Ascending aorta (tissue), 2 donors: Measurements from ENCODE around the gene CALY. TPM values are rescaled to one million over a fixed set of nuclear protein-coding genes. Genes with fewer than 3 reads are reported as not detected.

Source experiments
- DNase-seq, 2 donors: peaks; one replicate each; pipeline ENCODE4 v3.0.0-alpha.2; 2019; ENCODE audit warnings: low spot score in 2 of 2
- H3K27ac ChIP-seq, 2 donors: fragments of 200-600 bp; sonication (generic); one replicate each; pipeline ENCODE4 v1.5.1; 2016 to 2017; ENCODE audit warnings: mild to moderate bottlenecking in 1 of 2
- H3K27me3 ChIP-seq: fragments of 200-600 bp; sonication (generic); one replicate; pipeline ENCODE4 v1.5.1; 2017
- H3K36me3 ChIP-seq, 2 donors: fragments of 200-600 bp; sonication (generic); one replicate each; pipeline ENCODE4 v1.5.1; 2016
- H3K4me1 ChIP-seq, 2 donors: fragments of 200-600 bp; sonication (generic); one replicate each; pipeline ENCODE4 v1.5.1; 2016 to 2017; ENCODE audit warnings: mild to moderate bottlenecking in 1 of 2
- H3K4me3 ChIP-seq, 2 donors: fragments of 200-600 bp; sonication (generic); one replicate each; pipeline ENCODE4 v1.5.1; 2016 to 2017; ENCODE audit warnings: mild to moderate bottlenecking in 1 of 2
- H3K9me3 ChIP-seq, 2 donors: fragments of 200-600 bp; sonication (generic); one replicate each; pipeline ENCODE4 v1.5.1; 2016
- CTCF ChIP-seq, 3 experiments: fragments of 200-600 bp in 2 of 3; fragments of 450-650 bp in 1 of 3; sonication (generic) in 2 of 3; IDR thresholded peaks; one replicate each; pipeline ENCODE4 v1.5.1; 2016 to 2019; ENCODE audit warnings: antibody characterized with exemption in 3 of 3, mild to moderate bottlenecking in 1 of 3, moderate library complexity in 1 of 3
- intact Hi-C: fragments of 100-400 bp; cut with DNase I; formaldehyde crosslinking; loops from one replicate; pipeline ENCODE4 v1.15.1; 2023
- total RNA-seq: library from RNA; depleted of rRNA; stranded (reverse); fragments of >200 nt; gene quantifications from one replicate; pipeline ENCODE4 v1.1.0, GENCODE V29; 2016

CALY gene
- total RNA-seq, 1 donor from 2014 or later = not detected

DNA sequence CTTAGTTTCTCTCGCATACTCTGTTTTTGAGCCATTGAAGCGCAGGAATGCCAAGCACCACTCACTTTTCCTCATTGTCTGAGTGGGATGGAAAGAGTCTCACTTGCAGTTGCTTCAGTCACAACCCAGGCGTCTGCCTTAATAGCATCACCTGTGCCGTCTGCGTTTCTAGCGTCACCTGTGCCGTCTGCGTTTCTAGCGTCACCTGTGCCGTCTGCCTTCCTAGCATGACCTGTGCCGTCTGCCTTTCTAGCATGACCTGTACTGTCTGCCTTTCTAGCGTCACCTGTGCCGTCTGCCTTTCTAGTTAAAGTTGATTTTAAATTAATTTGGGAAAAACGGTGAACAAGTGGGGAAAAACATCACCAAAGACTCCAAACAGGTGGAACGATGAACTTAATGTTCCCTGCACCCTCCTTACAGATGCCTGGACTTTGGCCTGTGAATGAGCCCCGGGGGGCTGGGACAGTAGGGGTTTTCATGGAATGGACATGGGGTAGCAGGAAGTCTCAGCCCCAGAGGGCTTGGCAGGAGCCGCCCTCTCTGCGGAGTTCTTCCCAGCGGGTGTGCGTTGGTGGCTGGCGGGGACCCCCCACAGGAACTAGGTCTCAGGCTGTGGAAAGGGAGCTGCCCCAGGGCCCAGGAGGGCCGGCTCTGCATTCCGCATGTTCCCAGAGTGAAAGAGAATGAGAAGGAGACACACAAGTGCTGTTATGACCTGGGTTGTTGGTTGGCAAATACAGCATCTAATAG, 24.5 kb downstream of the CALY start:
- Histone ChIP-seq H3K27ac (no peak overlapping the region), H3K27me3 (no peaks in the 10 kb centered on the region), H3K4me1 (peaks cover 2 to 10% of the 10 kb centered on the region in 2 donors), H3K4me3 (no peak overlapping the region), H3K36me3 (peaks cover 19 to 22% of the 10 kb centered on the region in 2 donors), H3K9me3 (no peaks in the 10 kb centered on the region)
- intact Hi-C loops = no loop called here
- no peak for DNase-seq
- no peak for TF ChIP-seq CTCF (IDR thresholded peaks at IDR 0.05)

GRCh38 chr10:133311570-133311969, 25.1 kb downstream of the CALY start:
- intact Hi-C loops = no loop called here
- Histone ChIP-seq H3K27ac (no peak overlapping the region), H3K27me3 (no peaks in the 10 kb centered on the region), H3K36me3 (peaks cover 19 to 22% of the 10 kb centered on the region in 2 donors), H3K4me1 (peaks cover 2 to 17% of the 10 kb centered on the region in 2 donors), H3K9me3 (no peaks in the 10 kb centered on the region), H3K4me3 (no peak overlapping the region)
- TF ChIP-seq CTCF (IDR thresholded peaks at IDR 0.05) = no peak
- no peak for DNase-seq

GRCh38 chr10:133310789-133311188, 25.9 kb downstream of the CALY start:
- Histone ChIP-seq H3K9me3 (no peaks in the 10 kb centered on the region), H3K27ac (no peak overlapping the region), H3K4me1 (peaks cover 2 to 22% of the 10 kb centered on the region in 2 donors), H3K36me3 (peaks cover 19 to 22% of the 10 kb centered on the region in 2 donors), H3K4me3 (no peak overlapping the region), H3K27me3 (no peaks in the 10 kb centered on the region)
- no peak for TF ChIP-seq CTCF (IDR thresholded peaks at IDR 0.05)
- DNase-seq = no peak
- intact Hi-C loops = no loop called here

DNA sequence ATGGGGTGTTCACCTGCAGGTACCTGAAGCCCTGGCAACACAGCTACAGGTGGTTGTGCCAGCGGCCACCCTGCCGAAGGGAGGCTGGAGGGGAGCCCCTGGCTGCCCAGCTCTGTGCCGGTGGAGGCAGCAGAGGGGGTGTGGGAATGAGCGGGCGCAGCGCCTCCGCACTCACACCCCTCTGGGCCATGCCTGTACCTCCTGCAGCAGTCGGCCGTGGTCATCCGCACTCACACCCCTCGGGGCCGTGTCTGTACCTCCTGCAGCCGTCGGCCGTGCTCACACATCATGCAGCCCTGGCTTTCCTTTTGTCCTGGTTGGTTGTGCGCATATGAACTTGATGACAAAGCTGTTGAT, 26.3 kb downstream of the CALY start:
- no peak for TF ChIP-seq CTCF (IDR thresholded peaks at IDR 0.05)

GRCh38 chr10:133309720-133310398, 26.8 kb downstream of the CALY start:
- H3K27ac ChIP-seq = peak overlapping the region; percentile 87 to 91

More for the DNA sequence above, 26.3 kb downstream of the CALY start:
- no peaks in the 10 kb centered on the region for H3K27me3 ChIP-seq
- no peak overlapping the region for H3K4me3 ChIP-seq
- H3K9me3 ChIP-seq = no peaks in the 10 kb centered on the region
- H3K27ac ChIP-seq = no peak overlapping the region
- intact Hi-C loops = no loop called here
- peaks cover 19 to 22% of the 10 kb centered on the region in 2 donors for H3K36me3 ChIP-seq
- no peak for DNase-seq
- H3K4me1 ChIP-seq = peaks cover 2 to 25% of the 10 kb centered on the region in 2 donors

More at GRCh38 chr10:133309720-133310398, 26.8 kb downstream of the CALY start:
- intact Hi-C loops = loop anchor here (1.0 to 5.0 kb wide), 5 partner anchors 19 to 1003 kb away; partner anchors contain the start of genes LRRC27, MTG1 and STK32C
- no peak for DNase-seq
- no peaks in the 10 kb centered on the region for H3K27me3 ChIP-seq
- no peaks in the 10 kb centered on the region for H3K9me3 ChIP-seq
- peaks cover 19 to 22% of the 10 kb centered on the region in 2 donors for H3K36me3 ChIP-seq
- no peak overlapping the region for H3K4me3 ChIP-seq
- no peak for TF ChIP-seq CTCF (IDR thresholded peaks at IDR 0.05)
- peaks cover 2 to 25% of the 10 kb centered on the region in 2 donors for H3K4me1 ChIP-seq
